Ishikawa (cell line): Measurements from ENCODE around the gene NRIP3.

ENCODE experiments used
- CEBPB ChIP-seq: IDR thresholded peaks from 2 replicates; pipeline ENCODE4 v1.6.1; 2012
- CREB1 ChIP-seq: IDR thresholded peaks from 2 replicates; pipeline ENCODE4 v1.6.1; 2012; ENCODE audit warnings: low read depth
- EGR1 ChIP-seq: IDR thresholded peaks from 2 replicates; pipeline ENCODE4 v1.6.1; 2012
- EP300 ChIP-seq: IDR thresholded peaks from 2 replicates; pipeline ENCODE4 v1.6.1; 2012; ENCODE audit warnings: borderline replicate concordance
- FOXM1 ChIP-seq: IDR thresholded peaks from 2 replicates; pipeline ENCODE4 v1.6.1; 2012; ENCODE audit warnings: low read depth, borderline replicate concordance
- MAX ChIP-seq: IDR thresholded peaks from 2 replicates; pipeline ENCODE4 v1.6.1; 2012
- NFIC ChIP-seq: IDR thresholded peaks from 2 replicates; pipeline ENCODE4 v1.6.1; 2012
- RAD21 ChIP-seq: IDR thresholded peaks from 2 replicates; pipeline ENCODE4 v1.6.1; 2012; ENCODE audit warnings: low read depth
- REST ChIP-seq: IDR thresholded peaks from 2 replicates; pipeline ENCODE4 v1.6.1; 2012; ENCODE audit warnings: low read depth, mild to moderate bottlenecking
- TAF1 ChIP-seq: IDR thresholded peaks from 2 replicates; pipeline ENCODE4 v1.6.1; 2012; ENCODE audit warnings: low read depth, mild to moderate bottlenecking
- TCF12 ChIP-seq: IDR thresholded peaks from 2 replicates; pipeline ENCODE4 v1.6.1; 2012; ENCODE audit warnings: low read depth
- TEAD4 ChIP-seq: IDR thresholded peaks from 2 replicates; pipeline ENCODE4 v1.6.1; 2012
- USF1 ChIP-seq: IDR thresholded peaks from 2 replicates; pipeline ENCODE4 v1.6.1; 2012
- YY1 ChIP-seq: IDR thresholded peaks from 2 replicates; pipeline ENCODE4 v1.6.1; 2012; ENCODE audit warnings: low read depth
- ZBTB7A ChIP-seq: IDR thresholded peaks from 2 replicates; pipeline ENCODE4 v1.6.1; 2012; ENCODE audit warnings: low read depth

The NRIP3 gene

GRCh38 chr11:9038541-9038940 is 34.7 kb upstream of the NRIP3 start:
- no peak for TF ChIP-seq FOXM1
- no peak for TF ChIP-seq CREB1
- TF ChIP-seq REST = no peak
- no peak for TF ChIP-seq CEBPB
- no peak for TF ChIP-seq NFIC
- TF ChIP-seq USF1 = no peak
- TF ChIP-seq TEAD4 = no peak
- no peak for TF ChIP-seq RAD21
- no peak for TF ChIP-seq MAX
- no peak for TF ChIP-seq TCF12
- no peak for TF ChIP-seq EP300

GRCh38 chr11:9037963-9038362 is 34.2 kb upstream of the NRIP3 start:
- TF ChIP-seq TCF12 (no peak), EP300 (no peak), TAF1 (no peak), REST (no peak), USF1 (no peak), CEBPB (no peak), EGR1 (no peak), MAX (no peak), TEAD4 (no peak), RAD21 (no peak), CREB1 (no peak), YY1 (no peak), ZBTB7A (no peak)

- TF ChIP-seq EP300 = no peak
- no peak for TF ChIP-seq REST
- no peak for TF ChIP-seq CREB1
- TF ChIP-seq TEAD4 = no peak
- no peak for TF ChIP-seq CEBPB
- TF ChIP-seq EGR1 = no peak
- no peak for TF ChIP-seq TAF1
- no peak for TF ChIP-seq NFIC
- no peak for TF ChIP-seq RAD21
- no peak for TF ChIP-seq ZBTB7A
- TF ChIP-seq YY1 = no peak
- TF ChIP-seq USF1 = no peak
- TF ChIP-seq FOXM1 = no peak
Measured at GRCh38 chr11:9037046-9037780, 33.4 kb upstream of the NRIP3 start.

GRCh38 chr11:9030601-9031000 is 26.8 kb upstream of the NRIP3 start:
- no peak for TF ChIP-seq NFIC
- no peak for TF ChIP-seq CEBPB
